ENCODE measurements around the gene DSCAML1.

The DSCAML1 gene

DNA sequence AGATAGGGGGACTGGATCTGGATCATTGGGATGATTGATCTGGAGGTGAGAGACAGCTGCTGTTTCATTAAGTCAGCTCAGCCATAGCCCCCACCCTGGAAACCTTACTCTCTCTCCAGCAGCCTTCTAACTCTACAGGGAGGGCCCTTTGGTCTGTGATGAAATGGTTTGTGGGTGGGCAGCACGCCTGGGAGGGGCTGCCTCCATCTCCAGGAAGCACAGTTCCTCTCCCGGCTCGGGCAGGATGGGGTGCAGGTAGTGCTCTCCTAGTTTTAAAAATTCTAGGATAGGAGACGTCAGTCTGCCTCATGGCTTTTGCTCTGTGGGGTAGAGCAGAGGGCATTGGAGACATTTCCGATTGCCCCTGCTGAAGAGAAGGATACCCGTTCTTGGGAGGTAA, 379.7 kb downstream of the DSCAML1 start:
- Histone ChIP-seq H3K27ac (ENCODE audit: low read depth, low read length, severe bottlenecking) (no peak overlapping the region), H3K4me1 (ENCODE audit: control insufficient read depth, insufficient read depth, low read length, poor library complexity, severe bottlenecking) (peaks cover 5% of the 10 kb centered on the region), H3K9me3 (ENCODE audit: control insufficient read depth, low read length) (no peaks in the 10 kb centered on the region), H3K36me3 (ENCODE audit: control insufficient read depth, insufficient read depth, low read length) (peaks cover 12% of the 10 kb centered on the region), H3K4me3 (ENCODE audit: extremely low read depth, insufficient read depth, low read length, poor library complexity, severe bottlenecking) (no peak overlapping the region)
- WGBS, 2 experiments (ENCODE audit: insufficient coverage in 2 of 2): 62 to 81% methylated on average over 3 to 6 of the region's 6 CpGs

DNA sequence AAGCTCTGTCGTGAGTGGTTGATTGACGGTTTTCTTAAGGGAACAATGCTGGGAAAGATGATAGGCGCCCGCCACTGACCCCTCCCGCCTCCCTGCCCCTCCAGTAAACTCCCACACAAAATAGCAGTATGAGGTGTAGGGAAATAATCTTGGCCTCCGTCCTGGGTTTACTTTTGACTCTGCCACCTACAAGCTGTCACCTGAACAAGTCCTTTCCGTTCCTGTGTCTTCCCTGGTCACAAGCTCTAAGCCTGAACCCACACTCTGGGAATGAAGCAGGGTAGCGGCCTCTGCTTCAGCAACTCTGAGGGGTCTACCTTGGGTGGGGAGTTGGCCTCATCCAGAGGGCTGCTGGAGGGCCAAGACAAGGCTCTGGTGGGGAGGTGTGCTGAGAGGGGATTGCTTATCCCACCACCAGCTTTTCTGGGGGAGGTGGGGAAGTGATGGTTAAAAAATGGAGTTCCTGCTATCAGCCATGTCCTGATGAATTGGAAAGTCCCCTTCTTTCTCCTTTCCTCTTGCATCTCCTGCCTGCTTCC, 381.6 kb downstream of the DSCAML1 start:
- peaks cover 27% of the 10 kb centered on the region for H3K36me3 ChIP-seq (ENCODE audit: control insufficient read depth, insufficient read depth, low read length)
- 92% methylated on average over 7 of the region's 8 CpGs; no CpG with 5 or more reads in 1 of the 2 experiments for WGBS, 2 experiments (ENCODE audit: insufficient coverage in 2 of 2)
- H3K4me3 ChIP-seq (ENCODE audit: extremely low read depth, insufficient read depth, low read length, poor library complexity, severe bottlenecking): no peak overlapping the region
- no peaks in the 10 kb centered on the region for H3K9me3 ChIP-seq (ENCODE audit: control insufficient read depth, low read length)
- no peak overlapping the region for H3K27ac ChIP-seq (ENCODE audit: low read depth, low read length, severe bottlenecking)
- H3K4me1 ChIP-seq (ENCODE audit: control insufficient read depth, insufficient read depth, low read length, poor library complexity, severe bottlenecking): peaks cover 5% of the 10 kb centered on the region

GRCh38 chr11:117414724-117415123, 382.3 kb downstream of the DSCAML1 start:
- H3K4me1 ChIP-seq (ENCODE audit: control insufficient read depth, insufficient read depth, low read length, poor library complexity, severe bottlenecking): peaks cover 5% of the 10 kb centered on the region
- H3K9me3 ChIP-seq (ENCODE audit: control insufficient read depth, low read length): no peaks in the 10 kb centered on the region
- H3K36me3 ChIP-seq (ENCODE audit: control insufficient read depth, insufficient read depth, low read length): peaks cover 34% of the 10 kb centered on the region
- H3K4me3 ChIP-seq (ENCODE audit: extremely low read depth, insufficient read depth, low read length, poor library complexity, severe bottlenecking): no peak overlapping the region
- no peak overlapping the region for H3K27ac ChIP-seq (ENCODE audit: low read depth, low read length, severe bottlenecking)
- 94 to 100% methylated on average over 3 to 6 of the region's 6 CpGs for WGBS, 2 experiments (ENCODE audit: insufficient coverage in 2 of 2)

GRCh38 chr11:117413616-117414015, 383.4 kb downstream of the DSCAML1 start:
- H3K4me3 ChIP-seq (ENCODE audit: extremely low read depth, insufficient read depth, low read length, poor library complexity, severe bottlenecking): no peak overlapping the region
- WGBS, 2 experiments (ENCODE audit: insufficient coverage in 2 of 2): 90 to 98% methylated on average over 6 of the region's 7 CpGs
- H3K36me3 ChIP-seq (ENCODE audit: control insufficient read depth, insufficient read depth, low read length): peaks cover 38% of the 10 kb centered on the region
- H3K9me3 ChIP-seq (ENCODE audit: control insufficient read depth, low read length): no peaks in the 10 kb centered on the region
- no peaks in the 10 kb centered on the region for H3K4me1 ChIP-seq (ENCODE audit: control insufficient read depth, insufficient read depth, low read length, poor library complexity, severe bottlenecking)
- no peak overlapping the region for H3K27ac ChIP-seq (ENCODE audit: low read depth, low read length, severe bottlenecking)

GRCh38 chr11:117412653-117413275, 384.3 kb downstream of the DSCAML1 start:
- Histone ChIP-seq H3K9me3 (ENCODE audit: control insufficient read depth, low read length) (no peaks in the 10 kb centered on the region), H3K4me3 (ENCODE audit: extremely low read depth, insufficient read depth, low read length, poor library complexity, severe bottlenecking) (no peak overlapping the region), H3K27ac (ENCODE audit: low read depth, low read length, severe bottlenecking) (no peak overlapping the region), H3K36me3 (ENCODE audit: control insufficient read depth, insufficient read depth, low read length) (peaks cover 47% of the 10 kb centered on the region), H3K4me1 (ENCODE audit: control insufficient read depth, insufficient read depth, low read length, poor library complexity, severe bottlenecking) (no peaks in the 10 kb centered on the region)
- WGBS, 2 experiments (ENCODE audit: insufficient coverage in 2 of 2): 95 to 96% methylated on average over 6 to 7 of the region's 8 CpGs

DNA sequence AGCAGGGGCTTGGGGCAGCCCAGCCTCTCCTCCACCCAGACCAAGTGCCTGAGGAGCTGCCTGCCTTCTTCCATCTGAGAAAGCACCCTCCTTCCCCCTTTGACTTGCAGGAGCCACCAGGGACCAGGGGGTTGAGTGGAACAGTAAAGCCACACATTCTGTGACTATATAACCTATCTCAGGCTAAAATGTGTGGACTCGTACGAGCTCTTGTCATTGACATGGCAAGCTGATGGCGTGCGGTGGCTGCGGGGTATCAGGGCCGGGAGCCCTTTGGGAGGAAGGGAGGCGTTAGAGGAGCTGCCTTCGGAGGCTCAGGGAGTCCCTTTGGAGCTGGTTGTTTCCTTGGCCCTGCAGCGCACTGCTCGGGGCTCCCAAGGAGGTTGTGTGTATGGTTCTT, 384.8 kb downstream of the DSCAML1 start:
- 83 to 86% methylated on average over 7 to 8 of the region's 10 CpGs for WGBS, 2 experiments (ENCODE audit: insufficient coverage in 2 of 2)
- H3K4me1 ChIP-seq (ENCODE audit: control insufficient read depth, insufficient read depth, low read length, poor library complexity, severe bottlenecking): no peaks in the 10 kb centered on the region
- no peaks in the 10 kb centered on the region for H3K9me3 ChIP-seq (ENCODE audit: control insufficient read depth, low read length)
- peaks cover 53% of the 10 kb centered on the region for H3K36me3 ChIP-seq (ENCODE audit: control insufficient read depth, insufficient read depth, low read length)
- no peak overlapping the region for H3K27ac ChIP-seq (ENCODE audit: low read depth, low read length, severe bottlenecking)
- no peak overlapping the region for H3K4me3 ChIP-seq (ENCODE audit: extremely low read depth, insufficient read depth, low read length, poor library complexity, severe bottlenecking)

DNA sequence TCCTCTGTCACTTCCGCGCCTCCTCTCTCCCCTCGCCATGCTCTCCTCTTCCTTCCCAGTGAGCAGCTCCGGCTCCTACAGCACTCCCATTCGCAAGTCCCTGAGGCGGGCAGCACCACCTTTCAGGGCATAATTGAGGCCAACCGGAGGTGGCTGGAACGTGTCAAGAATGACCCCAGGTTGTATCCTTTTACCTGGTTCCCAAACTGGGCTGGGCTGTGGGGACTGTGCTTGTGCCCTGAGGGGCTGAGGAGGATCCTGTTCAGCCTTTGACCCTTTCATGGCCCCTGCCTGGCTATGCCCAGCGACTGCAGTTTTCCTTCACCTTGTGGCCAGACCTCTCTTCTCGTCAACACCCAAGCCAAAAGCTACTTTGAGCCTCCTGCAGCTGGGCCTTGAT, 385.3 kb downstream of the DSCAML1 start:
- Histone ChIP-seq H3K9me3 (ENCODE audit: control insufficient read depth, low read length) (no peaks in the 10 kb centered on the region), H3K27ac (ENCODE audit: low read depth, low read length, severe bottlenecking) (no peak overlapping the region)
- 79 to 84% methylated on average over 2 to 7 of the region's 10 CpGs for WGBS, 2 experiments (ENCODE audit: insufficient coverage in 2 of 2)

GRCh38 chr11:117410861-117411710, 385.9 kb downstream of the DSCAML1 start:
- no peak overlapping the region for H3K27ac ChIP-seq (ENCODE audit: low read depth, low read length, severe bottlenecking)
- no peak overlapping the region for H3K4me3 ChIP-seq (ENCODE audit: extremely low read depth, insufficient read depth, low read length, poor library complexity, severe bottlenecking)
- peaks cover 64% of the 10 kb centered on the region for H3K36me3 ChIP-seq (ENCODE audit: control insufficient read depth, insufficient read depth, low read length)
- H3K9me3 ChIP-seq (ENCODE audit: control insufficient read depth, low read length): peaks cover 5% of the 10 kb centered on the region
- WGBS, 2 experiments (ENCODE audit: insufficient coverage in 2 of 2): 66 to 72% methylated on average over 11 to 12 of the region's 14 CpGs
- no peaks in the 10 kb centered on the region for H3K4me1 ChIP-seq (ENCODE audit: control insufficient read depth, insufficient read depth, low read length, poor library complexity, severe bottlenecking)

More for the DNA sequence above, 385.3 kb downstream of the DSCAML1 start:
- Histone ChIP-seq H3K4me1 (ENCODE audit: control insufficient read depth, insufficient read depth, low read length, poor library complexity, severe bottlenecking) (no peaks in the 10 kb centered on the region), H3K36me3 (ENCODE audit: control insufficient read depth, insufficient read depth, low read length) (peaks cover 57% of the 10 kb centered on the region), H3K4me3 (ENCODE audit: extremely low read depth, insufficient read depth, low read length, poor library complexity, severe bottlenecking) (no peak overlapping the region)

GRCh38 chr11:117410238-117410637, 386.8 kb downstream of the DSCAML1 start:
- peaks cover 69% of the 10 kb centered on the region for H3K36me3 ChIP-seq (ENCODE audit: control insufficient read depth, insufficient read depth, low read length)
- no peak overlapping the region for H3K4me3 ChIP-seq (ENCODE audit: extremely low read depth, insufficient read depth, low read length, poor library complexity, severe bottlenecking)
- H3K4me1 ChIP-seq (ENCODE audit: control insufficient read depth, insufficient read depth, low read length, poor library complexity, severe bottlenecking): no peaks in the 10 kb centered on the region
- peaks cover 9% of the 10 kb centered on the region for H3K9me3 ChIP-seq (ENCODE audit: control insufficient read depth, low read length)
- no peak overlapping the region for H3K27ac ChIP-seq (ENCODE audit: low read depth, low read length, severe bottlenecking)
- WGBS, 2 experiments (ENCODE audit: insufficient coverage in 2 of 2): no CpG with 5 or more reads among the region's 1 CpG

DNA sequence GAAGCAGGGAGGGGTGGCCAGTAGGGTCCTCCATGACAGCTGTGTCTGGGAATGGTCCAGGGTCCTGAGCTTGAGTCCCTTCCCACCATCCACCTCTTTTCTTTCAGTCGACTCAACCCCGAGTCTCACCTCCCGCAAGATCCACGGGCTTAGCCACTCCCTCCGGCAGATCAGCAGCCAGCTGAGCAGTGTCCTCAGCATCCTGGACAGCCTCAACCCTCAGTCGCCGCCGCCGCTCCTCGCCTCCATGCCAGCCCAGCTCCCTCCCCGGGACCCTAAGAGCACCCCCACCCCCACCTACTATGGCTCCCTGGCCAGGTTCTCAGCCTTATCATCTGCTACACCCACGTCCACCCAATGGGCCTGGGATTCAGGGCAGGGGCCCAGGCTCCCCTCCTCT, 387.5 kb downstream of the DSCAML1 start:
- Histone ChIP-seq H3K36me3 (ENCODE audit: control insufficient read depth, insufficient read depth, low read length) (peaks cover 76% of the 10 kb centered on the region), H3K9me3 (ENCODE audit: control insufficient read depth, low read length) (peaks cover 9% of the 10 kb centered on the region), H3K4me1 (ENCODE audit: control insufficient read depth, insufficient read depth, low read length, poor library complexity, severe bottlenecking) (no peaks in the 10 kb centered on the region), H3K4me3 (ENCODE audit: extremely low read depth, insufficient read depth, low read length, poor library complexity, severe bottlenecking) (no peak overlapping the region), H3K27ac (ENCODE audit: low read depth, low read length, severe bottlenecking) (no peak overlapping the region)
- 95% methylated on average over 2 to 12 of the region's 12 CpGs for WGBS, 2 experiments (ENCODE audit: insufficient coverage in 2 of 2)
